Measurements from ENCODE around the gene AP1M2.

Gene AP1M2

DNA sequence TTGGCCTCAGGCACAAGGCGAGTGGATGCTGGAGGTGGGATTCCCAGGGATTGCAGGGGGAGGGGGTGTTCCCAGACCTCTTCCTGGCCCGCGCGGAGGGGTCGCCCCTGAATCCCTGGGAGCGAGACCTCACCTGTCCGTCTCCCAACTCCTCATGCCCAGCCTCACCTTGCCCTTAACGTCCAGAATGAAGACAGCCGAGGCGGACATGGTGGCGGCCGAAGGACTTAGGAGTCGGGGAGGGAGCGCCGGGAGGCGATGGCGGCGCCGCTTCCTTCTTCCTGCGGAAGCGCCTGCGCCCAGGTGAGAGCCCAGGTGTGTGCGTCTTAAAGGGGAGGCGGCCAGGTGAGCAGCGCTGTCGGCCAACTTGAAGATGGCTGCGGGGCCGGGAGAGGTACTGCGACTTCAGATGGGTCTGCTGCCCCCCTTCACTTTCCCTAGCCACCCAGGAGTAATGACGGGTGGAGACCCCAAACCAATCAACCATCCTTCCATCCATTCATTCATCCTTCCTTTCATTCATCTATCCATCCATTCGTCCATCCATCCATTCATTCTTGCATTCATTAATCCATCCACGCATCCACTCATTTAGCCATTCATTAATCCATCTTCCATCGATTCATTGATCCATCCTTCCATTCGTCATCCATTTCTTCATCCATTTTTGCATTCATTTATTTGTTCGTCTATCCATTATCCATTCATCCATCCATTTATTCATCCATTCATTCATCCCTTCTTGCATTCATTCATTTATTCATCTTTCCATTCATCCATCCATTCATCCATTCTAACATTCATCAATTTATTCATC, at the start of gene AP1M2:
Gene AP1M2 (minus strand): TSS at position 291 of the 817 bp plus-strand sequence. CDS start 81 bp downstream, at position 210.
- no peak for DNase-seq (ENCODE audit: low read depth)

DNA sequence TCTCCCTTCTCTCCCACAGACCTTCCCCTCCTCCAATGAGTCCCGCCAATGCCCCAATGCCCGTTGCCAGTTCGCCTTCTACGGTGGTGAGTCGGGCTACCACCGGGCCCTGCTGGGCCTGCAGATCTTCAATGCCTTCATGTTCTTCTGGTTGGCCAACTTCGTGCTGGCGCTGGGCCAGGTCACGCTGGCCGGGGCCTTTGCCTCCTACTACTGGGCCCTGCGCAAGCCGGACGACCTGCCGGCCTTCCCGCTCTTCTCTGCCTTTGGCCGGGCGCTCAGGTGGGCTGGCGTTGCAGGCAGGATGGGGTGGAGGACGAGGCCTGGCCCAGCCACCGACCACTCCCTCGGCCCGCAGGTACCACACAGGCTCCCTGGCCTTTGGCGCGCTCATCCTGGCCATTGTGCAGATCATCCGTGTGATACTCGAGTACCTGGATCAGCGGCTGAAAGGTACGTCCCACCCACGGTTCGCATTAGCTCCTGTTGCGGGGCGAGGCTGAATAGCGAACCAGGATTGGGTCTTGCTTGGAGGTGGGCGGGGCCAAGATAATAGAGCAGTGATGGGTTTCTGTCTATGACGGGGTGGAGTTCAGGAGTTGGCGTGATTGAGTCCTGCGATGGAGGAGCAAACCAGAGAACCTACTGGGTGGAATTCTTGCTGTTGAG, 49.3 kb upstream of the AP1M2 start:
- no peak for DNase-seq (ENCODE audit: low read depth)

- DNase-seq (ENCODE audit: low read depth), result no peak
Measured at GRCh38 chr19:10634963-10635362, 47.9 kb upstream of the AP1M2 start.

DNA sequence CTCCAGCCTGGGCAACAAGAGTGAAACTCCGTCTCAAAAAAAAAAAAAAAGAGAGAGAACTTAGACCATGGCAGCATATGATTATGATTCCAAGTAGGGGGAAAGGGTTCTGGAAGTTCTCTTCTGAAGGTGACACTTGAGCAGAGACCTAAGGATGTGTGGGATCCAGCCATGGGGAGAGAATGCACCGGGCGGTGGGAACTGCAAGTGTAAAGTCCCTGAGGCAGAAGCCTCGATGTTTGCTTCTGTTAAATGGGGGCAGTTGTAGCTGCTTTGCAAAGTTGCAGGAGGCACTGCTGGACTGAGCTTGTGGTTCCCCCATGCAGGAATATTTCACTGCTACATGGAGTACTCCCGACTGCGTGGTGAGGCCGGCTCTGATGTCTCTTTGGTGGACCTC, 47.3 kb upstream of the AP1M2 start:
- DNase-seq (ENCODE audit: low read depth), result no peak

DNA sequence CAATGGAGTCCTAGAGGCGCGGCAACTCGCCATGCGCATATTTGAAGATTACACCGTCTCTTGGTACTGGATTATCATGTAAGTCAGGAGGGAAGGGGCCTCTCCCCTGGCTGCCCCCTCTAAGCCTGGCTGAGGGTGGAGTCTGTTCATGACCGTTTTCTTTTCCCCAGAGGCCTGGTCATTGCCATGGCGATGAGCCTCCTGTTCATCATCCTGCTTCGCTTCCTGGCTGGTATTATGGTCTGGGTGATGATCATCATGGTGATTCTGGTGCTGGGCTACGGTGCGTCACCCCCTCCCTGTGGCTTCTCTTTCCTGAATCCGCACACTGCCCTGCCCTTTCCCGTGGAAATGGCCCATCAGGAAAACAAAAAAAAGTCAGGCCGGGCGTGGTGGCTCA, 44.8 kb upstream of the AP1M2 start:
- DNase-seq (ENCODE audit: low read depth), result no peak

- no peak for DNase-seq (ENCODE audit: low read depth)
Measured at GRCh38 chr19:10625762-10626138, 38.6 kb upstream of the AP1M2 start.

- DNase-seq (ENCODE audit: low read depth), result no peak
Measured at GRCh38 chr19:10625003-10625761, 38.1 kb upstream of the AP1M2 start, which contains the start of gene SLC44A2. Gene SLC44A2 (plus strand): TSS chr19:10625553. CDS start chr19:10625634, 81 bp downstream.

- DNase-seq (ENCODE audit: low read depth), result no peak
Measured at GRCh38 chr19:10624585-10624984, 37.5 kb upstream of the AP1M2 start.

DNA sequence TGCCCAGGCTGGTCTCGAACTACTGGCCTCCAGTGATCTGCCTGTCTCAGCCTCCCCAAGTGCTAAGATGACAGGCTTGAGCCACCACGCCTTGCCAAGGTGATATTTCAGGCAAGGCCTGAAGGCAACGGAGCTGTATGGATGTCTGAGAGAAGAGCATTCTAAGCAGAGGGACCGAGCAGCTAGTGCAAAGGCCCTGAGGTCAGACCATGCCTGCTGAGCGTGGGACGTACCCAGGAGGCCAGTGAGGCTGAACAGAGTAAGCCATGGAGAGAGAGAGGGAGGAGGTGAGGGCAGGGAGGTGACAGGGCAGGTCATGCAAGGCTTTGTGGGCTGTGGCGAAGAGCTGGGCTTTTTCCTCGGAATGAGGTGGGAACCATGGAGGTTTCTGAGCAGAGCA, 34.9 kb upstream of the AP1M2 start:
- no peak for DNase-seq (ENCODE audit: low read depth)

GRCh38 chr19:10620786-10621185, 33.7 kb upstream of the AP1M2 start:
- DNase-seq (ENCODE audit: low read depth), result no peak

- DNase-seq (ENCODE audit: low read depth), result no peak
Measured at GRCh38 chr19:10618846-10619245, 31.7 kb upstream of the AP1M2 start.

DNA sequence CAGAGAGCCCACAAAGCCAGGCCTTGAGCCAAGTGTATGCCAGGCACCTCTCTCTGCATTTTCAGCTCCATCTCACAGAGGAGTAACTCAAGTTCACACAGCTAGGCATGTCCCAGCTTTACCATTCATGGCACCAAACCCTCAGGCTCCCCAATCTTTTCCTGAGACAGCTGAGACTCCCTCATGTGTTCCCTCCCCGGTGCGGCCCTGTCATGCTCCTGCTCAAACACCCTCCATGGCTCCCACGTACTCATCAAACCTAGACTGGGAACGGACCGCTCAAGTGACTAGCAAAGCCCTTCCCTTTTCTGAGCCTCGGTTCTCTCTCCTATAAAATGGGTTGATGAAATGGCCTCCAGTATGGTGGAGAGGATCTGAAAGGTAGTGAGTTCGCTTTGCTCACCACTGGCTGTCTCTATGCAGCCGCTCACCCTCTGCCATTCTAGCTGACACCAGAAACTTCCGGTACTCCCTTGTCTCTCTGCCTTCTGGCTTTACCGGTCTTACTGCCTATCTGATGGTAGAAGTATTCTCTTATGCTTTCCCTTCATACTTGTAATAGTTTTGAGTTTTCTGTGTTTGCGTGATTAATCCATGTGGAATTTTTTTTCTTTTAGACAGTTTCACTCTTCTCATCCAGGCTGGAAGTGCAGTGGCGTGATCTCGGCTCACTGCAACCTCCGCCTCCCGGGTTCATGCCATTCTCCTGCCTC, 30.5 kb upstream of the AP1M2 start:
- DNase-seq (ENCODE audit: low read depth), result peak; percentile 55

DNA sequence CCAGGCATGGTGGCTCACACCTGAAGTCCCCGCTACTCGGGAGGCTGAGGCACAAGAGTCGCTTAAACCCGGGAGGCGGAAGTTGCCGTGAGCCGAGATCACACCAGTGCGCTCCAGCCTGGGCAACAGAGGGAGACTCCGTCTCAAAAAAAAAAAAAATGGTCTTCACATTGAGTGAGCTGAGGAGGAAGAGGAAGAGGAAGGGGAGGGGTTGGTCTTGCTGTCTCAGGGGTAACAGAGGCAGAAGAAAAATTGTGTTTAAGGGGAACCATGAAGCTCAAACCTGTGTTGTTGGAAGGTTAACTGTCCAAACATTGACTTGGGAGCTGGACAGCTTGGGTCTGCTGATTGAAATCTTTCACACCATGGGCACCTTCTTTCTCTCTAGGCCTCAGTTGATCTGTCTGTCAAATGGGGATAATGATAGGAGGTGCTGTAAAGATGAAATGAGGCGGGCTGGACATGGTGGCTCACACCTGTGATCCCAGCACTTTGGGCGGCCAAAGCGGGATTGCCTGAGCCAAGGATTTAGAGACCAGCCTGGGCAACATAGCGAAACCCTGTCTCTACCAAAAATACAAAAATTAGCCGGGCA, 28.4 kb upstream of the AP1M2 start:
- no peak for DNase-seq (ENCODE audit: low read depth)

- DNase-seq (ENCODE audit: low read depth), result no peak
Measured at GRCh38 chr19:10612499-10613119, 25.5 kb upstream of the AP1M2 start.

GRCh38 chr19:10611907-10612306, 24.8 kb upstream of the AP1M2 start:
- DNase-seq (ENCODE audit: low read depth), result no peak

DNA sequence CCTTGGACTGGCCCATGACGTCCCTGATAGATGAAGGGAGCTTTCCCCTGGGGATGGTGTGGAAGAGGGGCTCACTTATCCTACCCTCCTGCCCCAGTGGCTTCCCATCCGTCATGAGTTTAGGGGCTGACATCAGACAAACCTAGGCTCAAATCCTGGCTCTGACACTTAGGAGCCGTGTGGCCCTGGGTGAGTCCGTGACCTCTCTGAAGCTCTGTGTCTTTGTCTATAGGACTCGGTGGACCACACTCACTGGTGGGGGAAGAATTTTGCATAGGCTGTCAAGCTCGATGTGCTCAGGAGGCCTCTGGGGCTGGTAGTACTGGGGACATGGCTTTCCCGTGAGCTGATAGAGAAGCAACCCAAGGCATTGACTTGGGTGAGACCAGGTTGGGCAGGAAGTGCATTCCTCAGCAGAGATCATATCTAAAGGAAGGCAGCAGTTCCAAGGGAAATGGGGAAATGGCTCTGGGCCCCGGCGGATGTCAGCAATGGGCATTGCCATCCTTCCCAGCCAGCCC, 17.4 kb upstream of the AP1M2 start:
- DNase-seq (ENCODE audit: low read depth), result no peak

DNA sequence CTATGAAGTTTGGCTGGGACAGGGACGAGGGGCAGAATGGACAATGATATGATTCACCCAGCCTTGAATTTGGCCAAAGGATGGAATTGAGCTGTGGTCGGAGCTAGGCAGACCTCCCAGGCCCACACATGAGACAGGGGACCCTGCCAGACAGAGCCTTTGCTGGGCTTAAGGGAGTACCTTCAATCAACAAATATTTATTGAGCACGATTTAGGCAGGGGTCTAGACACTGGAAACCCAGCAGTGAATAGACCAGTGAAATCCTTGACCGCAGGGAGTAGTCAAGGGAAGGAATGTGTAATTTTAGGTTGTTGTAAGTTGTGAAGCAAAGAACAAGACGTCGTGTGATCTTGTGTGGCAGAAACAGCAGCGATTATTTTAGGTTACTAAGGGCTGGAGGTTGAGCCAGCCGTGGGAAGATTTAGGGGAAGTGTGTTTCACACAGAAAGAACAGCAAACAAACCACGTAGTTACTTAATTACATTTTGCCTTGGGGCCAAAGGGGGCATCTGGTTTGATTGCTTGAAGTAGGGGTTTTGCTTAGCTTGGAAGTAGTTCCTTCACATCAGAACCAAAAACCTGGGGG, 16.9 kb upstream of the AP1M2 start:
- no peak for DNase-seq (ENCODE audit: low read depth)

GRCh38 chr19:10603084-10603872, 16.2 kb upstream of the AP1M2 start:
- no peak for DNase-seq (ENCODE audit: low read depth)

DNA sequence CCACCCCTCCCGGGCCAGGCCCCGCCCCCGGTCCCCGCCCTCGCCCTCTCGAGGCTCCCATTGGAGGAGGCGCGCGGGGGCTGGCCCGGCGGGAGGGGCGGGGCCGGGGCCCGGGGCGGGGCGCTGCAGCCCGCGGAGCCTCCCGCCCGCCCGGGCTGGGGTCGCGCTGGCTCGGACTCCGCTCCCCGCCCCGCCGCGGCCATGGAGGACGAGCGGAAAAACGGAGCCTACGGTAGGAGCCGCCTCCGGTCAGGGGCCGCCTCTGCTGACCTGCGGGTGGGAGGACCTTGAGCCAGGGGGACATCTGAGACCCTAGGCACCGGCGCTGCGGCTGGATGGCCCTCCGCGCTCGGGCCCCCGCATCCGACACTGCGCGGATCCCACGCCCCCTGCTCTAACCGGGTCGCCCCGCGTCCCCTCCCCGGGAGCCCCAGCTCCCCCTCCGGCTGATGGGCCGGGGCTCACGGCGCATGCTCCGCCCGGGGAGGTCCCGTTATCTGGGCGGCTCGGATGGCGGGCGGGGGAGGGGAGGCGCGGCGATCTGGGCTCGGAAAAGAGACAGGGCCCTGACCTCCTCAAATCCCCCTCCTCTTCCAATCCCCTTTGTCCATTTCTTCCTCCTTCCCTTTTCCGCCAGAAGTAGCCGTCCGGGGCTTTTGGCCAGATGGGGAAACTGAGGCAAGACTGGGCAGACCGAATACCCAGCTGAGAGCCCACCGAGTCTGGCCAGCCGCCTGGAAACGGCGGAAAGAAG, 15.4 kb upstream of the AP1M2 start:
- DNase-seq (ENCODE audit: low read depth), result no peak
